Left ventricle myocardium inferior (tissue), 1 donor: Measurements from ENCODE around the gene ASTN2. TPM values are rescaled to one million over a fixed set of nuclear protein-coding genes. Genes with fewer than 3 reads are reported as not detected.

ENCODE experiments used
- DNase-seq: peaks from one replicate; pipeline ENCODE4 v3.0.0-alpha.2; 2020
- H3K27ac ChIP-seq: fragments of 200-600 bp; replicated peaks from 2 replicates; pipeline ENCODE4 v1.8.0; 2021
- H3K27me3 ChIP-seq: fragments of 200-600 bp; 2 replicates; pipeline ENCODE4 v1.8.0; 2021; ENCODE audit warnings: low read depth
- H3K36me3 ChIP-seq: fragments of 200-600 bp; 2 replicates; pipeline ENCODE4 v1.8.0; 2021
- H3K4me1 ChIP-seq: fragments of 200-600 bp; 2 replicates; pipeline ENCODE4 v1.8.0; 2021
- H3K4me3 ChIP-seq: fragments of 200-600 bp; 2 replicates; pipeline ENCODE4 v1.8.0; 2021; ENCODE audit warnings: mild to moderate bottlenecking, moderate library complexity
- H3K9me3 ChIP-seq: fragments of 200-600 bp; replicated peaks from 2 replicates; pipeline ENCODE4 v1.8.0; 2021
- CTCF ChIP-seq: fragments of 200-600 bp; IDR thresholded peaks from 2 replicates; pipeline ENCODE4 v1.8.0; 2021; ENCODE audit warnings: antibody characterized with exemption, mild to moderate bottlenecking, borderline replicate concordance
- intact Hi-C: fragments of 100-400 bp; cut with micrococcal nuclease; formaldehyde crosslinking; loops from one replicate; pipeline ENCODE4 v1.11.0; 2022
- total RNA-seq: library from RNA; stranded (reverse); fragmentation: NEBNext Ultra II Directional; extraction: Animal tissue kit (Norgen Biotek cat#: 25700); gene quantifications from one replicate; pipeline ENCODE4 v1.2.1, GENCODE V29; 2021
- donor health status: DM: no; HTN: yes; CAD: no; lungs with severe emphysema.

ASTN2 gene
- total RNA-seq, 1 donor from 2014 or later, result 6.1 TPM

GRCh38 chr9:116942593-116943061 lies 472.2 kb downstream of the ASTN2 start:
- intact Hi-C loops, result no loop called here
- Histone ChIP-seq H3K4me1 (no peaks in the 10 kb centered on the region), H3K9me3 (no peaks in the 10 kb centered on the region), H3K27ac (no peak overlapping the region), H3K4me3 (no peak overlapping the region), H3K27me3 (peaks cover 13% of the 10 kb centered on the region), H3K36me3 (no peaks in the 10 kb centered on the region)
- DNase-seq, result no peak
- TF ChIP-seq CTCF, result no peak

DNA sequence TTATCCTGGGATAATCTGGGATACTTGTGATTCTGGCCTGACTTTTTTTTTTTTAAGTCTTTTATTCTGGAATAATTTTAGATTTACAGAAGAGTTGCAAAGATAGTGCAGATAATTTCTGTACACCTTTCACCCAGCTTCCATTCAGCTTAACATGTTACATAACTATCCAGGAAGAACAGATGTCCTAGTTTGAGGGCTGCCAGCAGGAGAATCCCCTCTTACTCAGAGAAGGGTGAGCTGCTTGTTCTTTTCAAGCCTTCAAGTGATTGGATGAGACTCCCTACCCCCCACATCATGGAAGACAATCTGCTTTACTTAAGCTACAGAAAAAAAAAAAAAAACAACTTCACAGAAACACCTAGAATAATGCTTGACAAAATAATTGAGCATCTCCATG lies 473.6 kb downstream of the ASTN2 start:
- Histone ChIP-seq H3K27ac (no peak overlapping the region), H3K9me3 (no peaks in the 10 kb centered on the region), H3K36me3 (no peaks in the 10 kb centered on the region), H3K4me1 (no peaks in the 10 kb centered on the region), H3K4me3 (no peak overlapping the region), H3K27me3 (peaks cover 13% of the 10 kb centered on the region)
- intact Hi-C loops, result no loop called here
- no peak for DNase-seq
- TF ChIP-seq CTCF, result no peak

- Histone ChIP-seq H3K27ac (no peak overlapping the region), H3K27me3 (peaks cover 13% of the 10 kb centered on the region), H3K4me3 (no peak overlapping the region), H3K4me1 (no peaks in the 10 kb centered on the region), H3K9me3 (no peaks in the 10 kb centered on the region), H3K36me3 (no peaks in the 10 kb centered on the region)
- no peak for TF ChIP-seq CTCF
- intact Hi-C loops, result no loop called here
- no peak for DNase-seq
Observed at GRCh38 chr9:116940614-116941215, 474.1 kb downstream of the ASTN2 start.

DNA sequence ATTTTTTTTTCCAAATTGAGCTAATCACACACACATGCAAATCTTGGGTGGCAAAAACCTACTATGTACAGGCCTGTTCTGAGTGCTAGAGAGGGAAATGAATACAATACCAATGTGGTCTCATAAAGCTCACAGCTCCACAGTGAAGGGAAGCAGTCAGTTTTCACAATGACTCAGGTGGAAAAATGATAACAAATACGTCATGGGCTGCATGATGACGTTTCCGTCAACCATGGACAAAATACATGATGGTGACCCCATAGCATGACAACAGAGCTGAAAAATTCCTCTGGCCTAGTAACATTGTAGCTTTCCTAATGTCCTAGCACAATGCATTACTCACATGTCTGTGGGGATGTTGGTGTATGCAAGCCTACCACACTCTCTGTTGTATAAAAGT lies 475.2 kb downstream of the ASTN2 start:
- intact Hi-C loops, result no loop called here

DNA sequence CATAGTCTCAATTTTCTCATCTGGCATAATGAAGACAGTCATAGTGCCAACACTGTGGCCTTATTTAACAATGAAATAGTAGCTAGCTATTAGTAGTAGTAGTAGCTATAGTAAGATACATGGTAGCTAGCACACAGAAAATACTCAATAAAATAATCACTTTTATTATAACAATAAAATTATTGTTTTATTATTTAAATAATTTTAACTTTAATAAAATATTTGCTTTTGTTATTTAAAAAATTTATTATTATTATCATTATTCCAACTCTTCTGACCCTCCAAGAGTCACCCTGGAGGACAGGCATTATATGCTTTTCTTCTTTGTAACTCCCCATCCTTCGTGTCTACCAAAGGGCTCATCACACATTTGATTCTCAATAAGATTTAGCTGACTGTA lies 475.7 kb downstream of the ASTN2 start:
- no peak for DNase-seq
- H3K27me3 ChIP-seq, result peaks cover 12% of the 10 kb centered on the region
- no peaks in the 10 kb centered on the region for H3K4me1 ChIP-seq
- no peak for TF ChIP-seq CTCF
- intact Hi-C loops, result no loop called here
- H3K27ac ChIP-seq, result no peak overlapping the region
- H3K9me3 ChIP-seq, result no peaks in the 10 kb centered on the region
- H3K36me3 ChIP-seq, result no peaks in the 10 kb centered on the region
- H3K4me3 ChIP-seq, result no peak overlapping the region

More for the DNA sequence above, 475.2 kb downstream of the ASTN2 start:
- Histone ChIP-seq H3K4me1 (no peaks in the 10 kb centered on the region), H3K9me3 (no peaks in the 10 kb centered on the region), H3K27me3 (peaks cover 13% of the 10 kb centered on the region), H3K36me3 (no peaks in the 10 kb centered on the region), H3K4me3 (no peak overlapping the region), H3K27ac (no peak overlapping the region)
- DNase-seq, result no peak
- TF ChIP-seq CTCF, result no peak
